Colonic mucosa (tissue), 4 donors: Measurements from ENCODE around the gene C2CD2L. TPM values are rescaled to one million over a fixed set of nuclear protein-coding genes. Genes with fewer than 3 reads are reported as not detected.
A peak's percentile ranks its signal among the peaks of the same experiment; 100 is the strongest.

Source experiments
- DNase-seq: peaks from one replicate; pipeline ENCODE4 v3.0.0-alpha.2; 2020
- H3K27ac ChIP-seq: fragments of 200-600 bp; one replicate; pipeline ENCODE4 v1.8.0; 2021
- H3K27me3 ChIP-seq: fragments of 200-600 bp; one replicate; pipeline ENCODE4 v1.8.0; 2021
- H3K36me3 ChIP-seq: fragments of 200-600 bp; one replicate; pipeline ENCODE4 v1.8.0; 2021
- H3K4me1 ChIP-seq: fragments of 200-600 bp; one replicate; pipeline ENCODE4 v1.8.0; 2021; ENCODE audit warnings: mild to moderate bottlenecking
- H3K4me3 ChIP-seq: fragments of 200-600 bp; one replicate; pipeline ENCODE4 v1.8.0; 2021
- H3K9ac ChIP-seq, 2 donors: one replicate each; pipeline ENCODE4 v1.7.0; 2013; ENCODE audit warnings: control low read depth in 2 of 2, low read depth in 2 of 2, low read length in 2 of 2
- H3K9me3 ChIP-seq: fragments of 200-600 bp; one replicate; pipeline ENCODE4 v1.8.0; 2021
- CTCF ChIP-seq: fragments of 200-600 bp; IDR thresholded peaks from one replicate; pipeline ENCODE4 v1.8.0; 2022; ENCODE audit warnings: antibody characterized with exemption, mild to moderate bottlenecking
- intact Hi-C: fragments of 100-400 bp; cut with DNase I; formaldehyde crosslinking; loops from one replicate; pipeline ENCODE4 v1.14.1; 2022
- total RNA-seq, 2 donors: library from RNA; stranded (reverse); fragmentation: NEBNext Ultra II Directional in 1 of 2; extraction: Animal tissue kit (Norgen Biotek cat#: 25700) in 1 of 2; gene quantifications; one replicate each; pipeline ENCODE4 v1.2.1, GENCODE V29; 2021
- donor health status: healthy.
- donor health status: DM: no; HTN: no; CAD: no.
- donor health status: DM: no; HTN: no; CAD: no.

The C2CD2L gene
- total RNA-seq, 2 donors from 2014 or later, result 20.6 to 27.9 TPM

GRCh38 chr11:119144825-119145486, 37.8 kb downstream of the C2CD2L start:
- intact Hi-C loops, result no loop called here

GRCh38 chr11:119145551-119145950, 38.4 kb downstream of the C2CD2L start:
- H3K27ac ChIP-seq, result no peak overlapping the region
- H3K36me3 ChIP-seq, result no peaks in the 10 kb centered on the region
- no peak overlapping the region for H3K4me3 ChIP-seq
- no peak for TF ChIP-seq CTCF
- H3K27me3 ChIP-seq, result peaks cover 26% of the 10 kb centered on the region
- intact Hi-C loops, result no loop called here
- H3K9ac ChIP-seq, result no peak overlapping the region
- no peaks in the 10 kb centered on the region for H3K4me1 ChIP-seq
- H3K9me3 ChIP-seq, result no peaks in the 10 kb centered on the region
- no peak for DNase-seq

More at GRCh38 chr11:119144825-119145486, 37.8 kb downstream of the C2CD2L start:
- Histone ChIP-seq H3K4me3 (no peak overlapping the region), H3K27me3 (peaks cover 22% of the 10 kb centered on the region), H3K27ac (no peak overlapping the region), H3K9ac (no peak overlapping the region), H3K4me1 (no peaks in the 10 kb centered on the region), H3K9me3 (no peaks in the 10 kb centered on the region), H3K36me3 (no peaks in the 10 kb centered on the region)
- peak; percentile 48 for TF ChIP-seq CTCF
- DNase-seq, result peak; percentile 76

- DNase-seq, result no peak
- TF ChIP-seq CTCF, result no peak
- Histone ChIP-seq H3K27me3 (peaks cover 26% of the 10 kb centered on the region), H3K4me3 (no peak overlapping the region), H3K9ac (no peak overlapping the region), H3K4me1 (no peaks in the 10 kb centered on the region), H3K36me3 (no peaks in the 10 kb centered on the region), H3K27ac (no peak overlapping the region), H3K9me3 (no peaks in the 10 kb centered on the region)
- intact Hi-C loops, result no loop called here
These were observed 40.6 kb downstream of the C2CD2L start for GRCh38 chr11:119147604-119148333.

- intact Hi-C loops, result no loop called here
- no peaks in the 10 kb centered on the region for H3K9me3 ChIP-seq
- H3K9ac ChIP-seq, result peak overlapping the region in 1 of 2 donors; percentile 27
- H3K27ac ChIP-seq, result no peak overlapping the region
- H3K4me3 ChIP-seq, result peak overlapping the region; percentile 53
- H3K36me3 ChIP-seq, result no peaks in the 10 kb centered on the region
- DNase-seq, result no peak
- no peaks in the 10 kb centered on the region for H3K4me1 ChIP-seq
- no peak for TF ChIP-seq CTCF
- H3K27me3 ChIP-seq, result peaks cover 26% of the 10 kb centered on the region
These were observed 41.5 kb downstream of the C2CD2L start for GRCh38 chr11:119148720-119149017.

- Histone ChIP-seq H3K36me3 (no peaks in the 10 kb centered on the region), H3K4me3 (peak within 1 kb of the TSS; percentile 53), H3K27ac (no peak within 1 kb of the TSS), H3K9me3 (no peaks in the 10 kb centered on the region), H3K4me1 (no peaks in the 10 kb centered on the region), H3K27me3 (peaks cover 26% of the 10 kb centered on the region), H3K9ac (peak within 1 kb of the TSS in 1 of 2 donors; percentile 27)
- intact Hi-C loops, result no loop called here
- DNase-seq, result no peak
- TF ChIP-seq CTCF, result no peak
These were observed 42.1 kb downstream of the C2CD2L start, which contains the start of gene ABCG4 for GRCh38 chr11:119149018-119149785. Gene ABCG4 (plus strand): TSS chr11:119149052. CDS start chr11:119149966, 914 bp downstream.
